Measurements from ENCODE around the gene PTRH2. TPM values are rescaled to one million over a fixed set of nuclear protein-coding genes. Genes with fewer than 3 reads are reported as not detected.
A peak's percentile ranks its signal among the peaks of the same experiment; 100 is the strongest.

Gene PTRH2
- total and polyA plus RNA-seq, 8 donors: 15.4 to 24.2 (median 22.3) TPM

DNA sequence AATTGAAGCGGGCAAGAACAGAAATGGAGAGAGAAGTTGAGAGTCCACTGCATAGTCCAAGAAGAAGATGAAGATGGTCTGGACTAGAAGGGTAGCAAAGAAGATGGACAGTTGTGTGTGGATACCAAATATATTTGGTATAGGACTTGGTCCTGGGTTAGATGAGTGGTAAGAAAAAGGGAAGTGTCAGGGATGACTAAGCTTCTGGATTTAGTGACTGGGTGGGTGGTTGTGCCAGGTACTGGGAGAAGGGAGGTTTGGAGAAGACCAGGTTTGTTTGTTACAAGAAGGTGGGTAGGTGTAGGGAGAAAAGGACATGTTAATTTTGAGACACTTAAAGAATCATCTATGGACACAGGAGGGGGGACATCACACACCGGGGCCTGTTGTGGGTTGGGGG is 5.6 kb upstream of the PTRH2 start:
- no peaks in the 10 kb centered on the region for H3K27me3 ChIP-seq
- peaks cover 10 to 48% of the 10 kb centered on the region in 2 donors for H3K4me1 ChIP-seq
- no peaks in the 10 kb centered on the region for H3K9me3 ChIP-seq
- TF ChIP-seq, protein P1, sequence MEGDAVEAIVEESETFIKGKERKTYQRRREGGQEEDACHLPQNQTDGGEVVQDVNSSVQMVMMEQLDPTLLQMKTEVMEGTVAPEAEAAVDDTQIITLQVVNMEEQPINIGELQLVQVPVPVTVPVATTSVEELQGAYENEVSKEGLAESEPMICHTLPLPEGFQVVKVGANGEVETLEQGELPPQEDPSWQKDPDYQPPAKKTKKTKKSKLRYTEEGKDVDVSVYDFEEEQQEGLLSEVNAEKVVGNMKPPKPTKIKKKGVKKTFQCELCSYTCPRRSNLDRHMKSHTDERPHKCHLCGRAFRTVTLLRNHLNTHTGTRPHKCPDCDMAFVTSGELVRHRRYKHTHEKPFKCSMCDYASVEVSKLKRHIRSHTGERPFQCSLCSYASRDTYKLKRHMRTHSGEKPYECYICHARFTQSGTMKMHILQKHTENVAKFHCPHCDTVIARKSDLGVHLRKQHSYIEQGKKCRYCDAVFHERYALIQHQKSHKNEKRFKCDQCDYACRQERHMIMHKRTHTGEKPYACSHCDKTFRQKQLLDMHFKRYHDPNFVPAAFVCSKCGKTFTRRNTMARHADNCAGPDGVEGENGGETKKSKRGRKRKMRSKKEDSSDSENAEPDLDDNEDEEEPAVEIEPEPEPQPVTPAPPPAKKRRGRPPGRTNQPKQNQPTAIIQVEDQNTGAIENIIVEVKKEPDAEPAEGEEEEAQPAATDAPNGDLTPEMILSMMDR (IDR thresholded peaks at IDR 0.05): no peak
- DNase-seq (no peak), ATAC-seq (no peak)
- no peak overlapping the region for H3K4me3 ChIP-seq
- no peak overlapping the region for H3K27ac ChIP-seq
- intact Hi-C loops (cut with DNase I): no loop called here
- no peaks in the 10 kb centered on the region for H3K36me3 ChIP-seq

DNA sequence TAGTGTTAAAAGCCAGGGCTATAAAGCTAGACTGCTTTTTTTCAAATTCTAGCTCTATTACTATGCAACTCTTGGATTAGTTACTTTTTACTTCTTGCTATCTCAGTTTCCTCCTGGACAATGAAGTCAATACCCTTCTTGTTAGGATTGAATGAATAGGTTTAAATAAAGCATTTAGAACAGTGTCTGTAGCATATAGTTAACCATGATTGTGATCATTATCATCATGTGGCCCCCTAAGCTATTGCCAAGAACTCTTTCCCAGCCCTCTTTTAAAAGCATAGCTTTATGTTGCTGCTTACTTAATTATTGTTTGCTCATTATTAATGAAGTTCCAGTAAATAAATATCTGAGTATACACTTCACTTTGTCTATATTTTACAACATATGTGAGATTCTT is 4.7 kb upstream of the PTRH2 start:
- Histone ChIP-seq H3K27me3 (no peaks in the 10 kb centered on the region), H3K27ac (no peak overlapping the region), H3K4me3 (no peak overlapping the region), H3K4me1 (peaks cover 10 to 49% of the 10 kb centered on the region in 2 donors), H3K36me3 (no peaks in the 10 kb centered on the region), H3K9me3 (no peaks in the 10 kb centered on the region)
- DNase-seq (no peak), ATAC-seq (no peak)
- intact Hi-C loops (cut with DNase I): no loop called here
- TF ChIP-seq, protein P1 (IDR thresholded peaks at IDR 0.05): no peak

DNA sequence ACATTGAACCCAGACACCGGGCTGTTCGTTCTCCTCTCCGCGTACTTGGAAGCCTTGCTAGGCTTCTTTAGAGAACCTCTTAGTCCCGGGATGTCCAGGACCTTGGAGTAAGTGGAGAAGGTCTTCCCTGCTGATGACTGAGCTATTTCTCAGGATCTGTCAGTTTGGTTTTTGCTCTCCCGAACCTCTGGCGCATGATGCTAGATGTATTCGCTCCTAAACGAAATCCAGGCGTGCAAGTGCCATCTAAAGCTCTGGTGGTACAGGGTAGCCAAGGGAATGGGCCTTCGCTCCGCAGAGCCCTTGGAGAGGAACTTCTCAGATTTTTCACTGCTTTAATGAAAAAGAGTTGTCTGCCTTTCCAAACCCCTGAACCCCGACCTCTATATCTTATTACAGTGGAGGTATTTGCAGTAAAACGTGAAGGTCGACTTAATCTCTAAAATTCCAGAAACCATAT is 771 bp upstream of the PTRH2 start:
- intact Hi-C loops (cut with DNase I): no loop called here
- peak; percentile 15 for ATAC-seq
- Histone ChIP-seq H3K27me3 (no peaks in the 10 kb centered on the region), H3K9me3 (no peaks in the 10 kb centered on the region), H3K27ac (peak overlapping the region; percentile 90 to 98), H3K36me3 (peaks cover 0 to 11% of the 10 kb centered on the region in 2 donors), H3K4me3 (peak overlapping the region; percentile 88 to 90), H3K4me1 (peaks cover 19 to 83% of the 10 kb centered on the region in 2 donors)
- TF ChIP-seq, protein P1 (IDR thresholded peaks at IDR 0.05): no peak
- peak in 2 of 4 donors; percentile 14 to 23 for DNase-seq

DNA sequence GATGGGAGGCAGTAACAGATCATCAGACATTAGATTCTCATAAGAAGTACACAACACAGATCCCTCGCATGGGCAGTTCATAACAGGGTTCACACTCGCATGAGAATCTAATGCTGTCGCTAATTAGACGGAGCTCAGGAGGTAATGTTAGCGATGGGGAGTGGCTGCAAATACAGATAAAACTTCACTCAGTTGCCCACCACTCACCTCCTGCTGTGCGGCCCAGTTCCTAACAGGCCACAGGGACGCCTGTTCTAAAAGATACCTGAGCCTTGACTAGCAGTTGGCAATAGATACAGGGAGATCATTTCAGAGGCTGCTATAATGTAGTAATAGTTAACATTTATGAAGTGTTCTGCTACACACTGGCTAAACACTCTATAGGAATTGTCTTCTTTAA is 4.9 kb downstream of the PTRH2 start:
- TF ChIP-seq, protein P1 (IDR thresholded peaks at IDR 0.05): no peak
- intact Hi-C loops (cut with DNase I): no loop called here
- Histone ChIP-seq H3K4me3 (no peak overlapping the region), H3K36me3 (peaks cover 5 to 41% of the 10 kb centered on the region in 2 donors), H3K27me3 (no peaks in the 10 kb centered on the region), H3K27ac (no peak overlapping the region), H3K4me1 (peaks cover 9 to 34% of the 10 kb centered on the region in 2 donors), H3K9me3 (no peaks in the 10 kb centered on the region)
- DNase-seq (no peak), ATAC-seq (no peak)

DNA sequence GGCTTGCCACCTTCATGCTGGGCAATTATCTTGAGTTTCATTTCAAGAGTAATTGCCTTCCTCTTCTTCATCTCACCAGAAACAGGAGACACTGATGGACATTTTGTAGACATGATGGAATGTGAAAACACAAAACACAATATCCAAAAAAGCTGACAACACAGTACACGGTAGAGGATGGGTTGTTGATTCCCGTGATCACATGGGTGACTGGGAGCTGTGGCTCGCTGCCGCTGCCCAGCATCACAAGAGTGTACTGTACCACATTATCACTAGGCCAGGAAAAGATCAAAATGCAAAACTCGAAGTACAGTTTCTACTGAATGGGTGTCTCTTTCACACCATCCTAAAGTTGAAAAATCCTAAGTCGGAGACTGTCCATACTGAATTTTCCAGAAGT is 7.4 kb downstream of the PTRH2 start:
- Histone ChIP-seq H3K27ac (no peak overlapping the region), H3K27me3 (no peaks in the 10 kb centered on the region), H3K4me1 (peaks cover 0 to 15% of the 10 kb centered on the region in 2 donors), H3K4me3 (no peak overlapping the region), H3K36me3 (peaks cover 5 to 67% of the 10 kb centered on the region in 2 donors), H3K9me3 (no peaks in the 10 kb centered on the region)
- intact Hi-C loops (cut with DNase I): no loop called here
- DNase-seq: no peak
- ATAC-seq: no peak
- TF ChIP-seq, protein P1 (IDR thresholded peaks at IDR 0.05): no peak
